C4-2B (cell line): ENCODE data around the gene HCN3.
"Not testable (repeated sequence)": the region's sequence is repeated elsewhere in the genome, so short reads cannot be mapped to it uniquely, and the experiment has no call there.

Experiments used
- H3K27ac ChIP-seq: fragments of 450-650 bp; 2 replicates; pipeline ENCODE4 v1.5.1; 2017
- ZFX ChIP-seq: fragments of 450-650 bp; IDR thresholded peaks from 2 replicates; pipeline ENCODE4 v1.6.1; 2017
- TF ChIP-seq, protein P1 (sequence below): fragments of 450-650 bp; conservative IDR thresholded peaks from 2 replicates; pipeline ENCODE4 v1.5.1; 2017; ENCODE audit warnings: mild to moderate bottlenecking

Gene HCN3

DNA sequence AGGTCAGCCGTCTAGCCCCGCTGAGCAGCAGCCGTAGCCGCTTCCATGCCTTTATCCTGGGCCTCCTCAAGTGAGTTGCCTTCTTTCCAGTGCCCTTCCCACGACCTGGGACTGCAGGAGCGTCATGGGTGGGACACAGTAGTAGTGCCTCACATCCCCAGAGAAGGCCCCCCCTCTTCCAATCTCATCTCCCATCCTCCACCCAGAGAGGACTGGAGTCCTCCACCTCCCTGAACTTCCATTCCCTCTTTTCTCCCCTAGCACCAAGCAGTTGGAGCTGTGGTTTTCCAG, 48.3 kb downstream of the HCN3 start:
- TF ChIP-seq, protein P1, sequence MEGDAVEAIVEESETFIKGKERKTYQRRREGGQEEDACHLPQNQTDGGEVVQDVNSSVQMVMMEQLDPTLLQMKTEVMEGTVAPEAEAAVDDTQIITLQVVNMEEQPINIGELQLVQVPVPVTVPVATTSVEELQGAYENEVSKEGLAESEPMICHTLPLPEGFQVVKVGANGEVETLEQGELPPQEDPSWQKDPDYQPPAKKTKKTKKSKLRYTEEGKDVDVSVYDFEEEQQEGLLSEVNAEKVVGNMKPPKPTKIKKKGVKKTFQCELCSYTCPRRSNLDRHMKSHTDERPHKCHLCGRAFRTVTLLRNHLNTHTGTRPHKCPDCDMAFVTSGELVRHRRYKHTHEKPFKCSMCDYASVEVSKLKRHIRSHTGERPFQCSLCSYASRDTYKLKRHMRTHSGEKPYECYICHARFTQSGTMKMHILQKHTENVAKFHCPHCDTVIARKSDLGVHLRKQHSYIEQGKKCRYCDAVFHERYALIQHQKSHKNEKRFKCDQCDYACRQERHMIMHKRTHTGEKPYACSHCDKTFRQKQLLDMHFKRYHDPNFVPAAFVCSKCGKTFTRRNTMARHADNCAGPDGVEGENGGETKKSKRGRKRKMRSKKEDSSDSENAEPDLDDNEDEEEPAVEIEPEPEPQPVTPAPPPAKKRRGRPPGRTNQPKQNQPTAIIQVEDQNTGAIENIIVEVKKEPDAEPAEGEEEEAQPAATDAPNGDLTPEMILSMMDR: no peak
- TF ChIP-seq ZFX: no peak
- H3K27ac ChIP-seq: peak overlapping the region; percentile 92

DNA sequence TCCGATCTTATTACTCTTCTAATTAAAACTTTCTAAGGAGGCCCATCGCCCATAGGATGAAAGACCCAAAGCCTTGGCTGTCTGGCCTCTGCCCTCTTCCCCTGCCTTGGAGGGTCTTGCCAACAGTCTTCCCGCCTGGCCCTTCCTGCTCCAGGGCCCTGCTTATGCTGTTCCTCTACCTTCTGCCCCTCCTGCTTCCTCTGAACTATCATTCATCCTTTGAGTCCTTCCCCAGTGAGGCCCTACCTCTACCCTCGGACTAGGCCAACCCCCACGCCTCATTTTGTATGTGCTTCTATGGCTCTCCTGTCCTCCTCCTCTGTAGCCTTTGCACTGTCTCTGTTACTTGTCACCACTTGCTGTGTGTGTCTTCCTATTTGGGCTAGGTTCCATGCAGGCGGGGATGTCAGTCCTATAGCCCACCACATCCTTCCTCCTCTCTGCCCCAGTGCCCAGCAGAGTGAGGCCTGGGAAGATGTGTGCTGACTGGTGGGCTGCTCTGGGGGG, 48.8 kb downstream of the HCN3 start:
- TF ChIP-seq ZFX: no peak
- TF ChIP-seq, protein P1: no peak
- peak overlapping the region; percentile 92; the same call in 1 of the 2 replicates for H3K27ac ChIP-seq

DNA sequence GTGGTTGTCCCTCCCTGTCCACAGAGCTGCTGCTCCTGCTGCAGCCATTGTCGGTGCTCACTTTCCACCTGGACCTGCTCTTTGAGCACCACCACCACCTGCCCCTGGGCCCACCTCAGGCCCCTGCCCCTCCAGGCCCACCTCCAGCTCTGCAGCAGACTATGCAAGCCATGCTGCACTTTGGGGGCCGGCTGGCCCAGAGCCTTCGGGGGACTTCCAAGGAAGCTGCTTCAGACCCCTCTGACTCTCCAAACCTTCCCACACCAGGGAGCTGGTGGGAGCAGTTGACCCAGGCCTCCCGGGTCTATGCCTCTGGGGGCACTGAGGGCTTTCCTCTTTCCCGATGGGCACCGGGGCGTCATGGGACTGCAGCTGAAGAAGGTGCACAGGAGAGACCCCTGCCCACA, 49.4 kb downstream of the HCN3 start:
- TF ChIP-seq, protein P1: no peak
- TF ChIP-seq ZFX: no peak
- no peak overlapping the region for H3K27ac ChIP-seq

DNA sequence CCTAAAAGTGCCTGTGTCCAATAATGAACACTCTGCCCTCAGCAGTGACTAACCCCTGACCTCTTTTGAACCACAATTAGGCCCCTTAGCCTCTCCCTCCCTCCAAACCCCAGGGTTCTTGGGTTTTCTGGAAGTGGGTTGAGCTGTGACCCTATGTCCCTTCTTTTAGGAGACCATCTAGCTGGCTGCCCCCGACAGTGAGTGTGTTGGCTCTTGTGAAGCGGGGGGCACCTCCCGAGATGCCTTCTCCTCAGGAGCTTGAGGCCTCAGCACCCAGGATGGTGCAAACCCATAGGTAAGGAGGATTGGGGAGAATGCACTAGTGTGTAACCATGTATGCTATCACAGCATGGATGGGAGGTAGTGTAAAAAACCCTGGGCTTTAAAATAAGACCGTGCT, 50.7 kb downstream of the HCN3 start:
- no peak overlapping the region for H3K27ac ChIP-seq

DNA sequence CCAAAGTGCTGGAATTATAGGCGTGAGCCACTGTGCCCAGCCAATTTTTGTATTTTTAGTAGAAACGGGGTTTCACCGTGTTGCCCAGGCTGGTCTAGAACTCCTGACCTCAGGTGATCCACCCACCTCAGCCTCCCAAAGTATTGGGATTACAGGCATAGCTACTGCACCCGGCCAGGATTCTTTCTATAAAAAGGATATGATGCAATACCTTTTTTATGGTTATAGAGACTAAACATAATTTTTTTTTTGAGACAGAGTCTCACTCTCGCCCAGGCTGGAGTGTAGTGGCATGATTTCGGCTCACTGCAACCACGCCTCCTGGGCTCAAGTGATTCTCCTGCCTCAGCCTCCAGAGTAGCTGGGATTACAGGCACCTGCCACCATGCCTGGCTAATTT, 51.6 kb downstream of the HCN3 start:
- H3K27ac ChIP-seq: not testable (repeated sequence)

More for the DNA sequence above, 50.7 kb downstream of the HCN3 start:
- no peak for TF ChIP-seq ZFX
- TF ChIP-seq, protein P1: no peak

DNA sequence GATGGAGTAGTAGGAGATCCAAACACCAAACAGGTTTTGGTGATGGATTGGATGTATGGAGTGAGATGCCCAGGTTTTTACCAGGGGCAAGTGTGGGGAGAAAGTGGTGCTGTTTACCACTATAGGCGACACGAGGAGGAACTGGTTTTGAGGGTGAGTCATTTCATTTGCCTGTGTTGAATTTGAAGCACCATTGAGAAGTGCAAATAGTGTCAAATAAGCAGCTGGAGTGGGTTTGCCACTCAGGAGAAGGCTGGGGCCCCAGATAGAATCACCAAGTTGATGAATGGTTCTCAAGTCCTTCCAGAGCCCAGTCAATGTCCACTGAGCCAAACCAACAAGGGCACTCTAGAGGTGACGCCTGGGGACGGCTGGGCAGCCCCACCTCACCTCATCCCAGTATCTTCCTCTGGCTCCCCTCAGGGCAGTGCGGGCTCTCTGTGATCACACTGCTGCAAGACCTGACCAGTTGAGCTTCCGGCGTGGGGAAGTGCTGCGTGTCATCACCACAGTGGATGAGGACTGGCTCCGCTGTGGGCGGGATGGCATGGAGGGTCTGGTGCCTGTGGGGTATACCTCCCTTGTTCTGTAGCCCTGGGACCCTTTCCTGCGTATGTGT, 52.8 kb downstream of the HCN3 start:
- no peak overlapping the region for H3K27ac ChIP-seq
- TF ChIP-seq, protein P1: no peak
- no peak for TF ChIP-seq ZFX

DNA sequence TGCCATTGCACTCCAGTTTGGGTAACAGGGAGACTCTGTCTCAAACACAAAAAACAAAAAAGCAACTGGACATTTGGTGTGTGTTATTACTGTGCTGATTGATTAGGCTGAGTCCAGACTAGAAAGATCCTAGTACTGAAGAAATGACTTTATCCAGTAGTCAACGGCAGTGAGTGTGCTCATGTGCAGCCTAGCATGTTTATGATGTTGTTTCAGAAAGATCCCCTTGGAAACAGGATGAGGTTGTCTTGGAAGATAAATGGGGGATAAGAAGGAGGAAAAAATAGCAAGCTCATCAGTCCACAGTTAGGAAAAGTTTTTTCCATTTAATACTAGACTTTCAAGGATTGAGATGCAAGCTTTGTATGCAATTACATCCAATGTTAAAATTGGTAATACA, 57.7 kb downstream of the HCN3 start:
- TF ChIP-seq, protein P1: no peak
- no peak for TF ChIP-seq ZFX
- H3K27ac ChIP-seq: no peak overlapping the region
